HL-60 (cell line): Measurements from ENCODE around the gene THAP7.

Experiments used
- DNase-seq, 2 experiments: peaks; one replicate each; pipeline ENCODE4 v3.0.0-alpha.2; 2010 to 2020; ENCODE audit warnings: low read depth in 1 of 2, low spot score in 1 of 2
- H3K27ac ChIP-seq: fragments of 250-450 bp; sonication (Bioruptor Pico); replicated peaks from 2 replicates; pipeline ENCODE4 v1.5.1; 2020; ENCODE audit warnings: mild to moderate bottlenecking, moderate library complexity
- H3K27me3 ChIP-seq: fragments of 250-450 bp; sonication (Bioruptor Pico); 2 replicates; pipeline ENCODE4 v1.5.1; 2021; ENCODE audit warnings: mild to moderate bottlenecking, moderate library complexity; ENCODE audit not compliant: insufficient read depth, poor library complexity, severe bottlenecking
- H3K4me3 ChIP-seq: replicated peaks from 2 replicates; pipeline ENCODE4 v1.5.1; 2011; ENCODE audit warnings: mild to moderate bottlenecking, control low read depth, low read length; ENCODE audit not compliant: insufficient read depth
- CTCF ChIP-seq: IDR thresholded peaks from one replicate; pipeline ENCODE4 v1.5.1; 2011; ENCODE audit warnings: low read length, control low read depth, inconsistent platforms; ENCODE audit not compliant: insufficient read depth
- GABPA ChIP-seq: IDR thresholded peaks from 2 replicates; pipeline ENCODE4 v1.6.1; 2012; ENCODE audit warnings: low read depth
- POLR2AphosphoS5 ChIP-seq: IDR thresholded peaks from 2 replicates; pipeline ENCODE4 v1.6.1; 2012; ENCODE audit warnings: low read depth
- SPI1 ChIP-seq: IDR thresholded peaks from 2 replicates; pipeline ENCODE4 v1.6.1; 2012; ENCODE audit warnings: low read depth, mild to moderate bottlenecking, borderline replicate concordance
- TF ChIP-seq, protein P1 (sequence below): IDR thresholded peaks from 2 replicates; pipeline ENCODE4 v1.6.1; 2012; ENCODE audit warnings: low read depth; ENCODE audit not compliant: insufficient replicate concordance

Gene THAP7

GRCh38 chr22:21032868-21033688 lies 31.2 kb upstream of the THAP7 start:
- no peak overlapping the region for H3K27ac ChIP-seq
- no peak for DNase-seq
- peaks cover 22% of the 10 kb centered on the region for H3K27me3 ChIP-seq
- no peak overlapping the region for H3K4me3 ChIP-seq
- TF ChIP-seq CTCF (no peak), GABPA (no peak), SPI1 (no peak), POLR2AphosphoS5 (no peak)
- TF ChIP-seq, protein P1, sequence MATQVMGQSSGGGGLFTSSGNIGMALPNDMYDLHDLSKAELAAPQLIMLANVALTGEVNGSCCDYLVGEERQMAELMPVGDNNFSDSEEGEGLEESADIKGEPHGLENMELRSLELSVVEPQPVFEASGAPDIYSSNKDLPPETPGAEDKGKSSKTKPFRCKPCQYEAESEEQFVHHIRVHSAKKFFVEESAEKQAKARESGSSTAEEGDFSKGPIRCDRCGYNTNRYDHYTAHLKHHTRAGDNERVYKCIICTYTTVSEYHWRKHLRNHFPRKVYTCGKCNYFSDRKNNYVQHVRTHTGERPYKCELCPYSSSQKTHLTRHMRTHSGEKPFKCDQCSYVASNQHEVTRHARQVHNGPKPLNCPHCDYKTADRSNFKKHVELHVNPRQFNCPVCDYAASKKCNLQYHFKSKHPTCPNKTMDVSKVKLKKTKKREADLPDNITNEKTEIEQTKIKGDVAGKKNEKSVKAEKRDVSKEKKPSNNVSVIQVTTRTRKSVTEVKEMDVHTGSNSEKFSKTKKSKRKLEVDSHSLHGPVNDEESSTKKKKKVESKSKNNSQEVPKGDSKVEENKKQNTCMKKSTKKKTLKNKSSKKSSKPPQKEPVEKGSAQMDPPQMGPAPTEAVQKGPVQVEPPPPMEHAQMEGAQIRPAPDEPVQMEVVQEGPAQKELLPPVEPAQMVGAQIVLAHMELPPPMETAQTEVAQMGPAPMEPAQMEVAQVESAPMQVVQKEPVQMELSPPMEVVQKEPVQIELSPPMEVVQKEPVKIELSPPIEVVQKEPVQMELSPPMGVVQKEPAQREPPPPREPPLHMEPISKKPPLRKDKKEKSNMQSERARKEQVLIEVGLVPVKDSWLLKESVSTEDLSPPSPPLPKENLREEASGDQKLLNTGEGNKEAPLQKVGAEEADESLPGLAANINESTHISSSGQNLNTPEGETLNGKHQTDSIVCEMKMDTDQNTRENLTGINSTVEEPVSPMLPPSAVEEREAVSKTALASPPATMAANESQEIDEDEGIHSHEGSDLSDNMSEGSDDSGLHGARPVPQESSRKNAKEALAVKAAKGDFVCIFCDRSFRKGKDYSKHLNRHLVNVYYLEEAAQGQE, result no peak

- no peak for DNase-seq
- H3K27me3 ChIP-seq, result peaks cover 22% of the 10 kb centered on the region
- TF ChIP-seq SPI1 (no peak), POLR2AphosphoS5 (no peak), GABPA (no peak), CTCF (no peak)
- TF ChIP-seq, protein P1, result no peak
- H3K27ac ChIP-seq, result no peak within 1 kb of the TSS
- H3K4me3 ChIP-seq, result no peak within 1 kb of the TSS
Observed at GRCh38 chr22:21032037-21032867, 30.3 kb upstream of the THAP7 start, which contains the start of gene SLC7A4. Gene SLC7A4, minus strand, starts transcription at chr22:21032561. Its CDS starts 749 bp downstream, at chr22:21031812.

- TF ChIP-seq SPI1 (no peak), CTCF (no peak), POLR2AphosphoS5 (no peak), GABPA (no peak)
- TF ChIP-seq, protein P1, result no peak
- H3K4me3 ChIP-seq, result no peak overlapping the region
- DNase-seq, result no peak
- peaks cover 22% of the 10 kb centered on the region for H3K27me3 ChIP-seq
- H3K27ac ChIP-seq, result no peak overlapping the region
Observed at GRCh38 chr22:21031545-21032036, 29.7 kb upstream of the THAP7 start.
